GM18868 (cell line): Measurements from ENCODE around the gene DCN.

Experiments
- ATAC-seq: cut with Tn5 transposase; IDR thresholded peaks from one replicate; pipeline ENCODE4 v1.9.1; 2021; ENCODE audit warnings: mild to moderate bottlenecking, moderate library complexity; ENCODE audit not compliant: unreplicated experiment

Gene DCN

DNA sequence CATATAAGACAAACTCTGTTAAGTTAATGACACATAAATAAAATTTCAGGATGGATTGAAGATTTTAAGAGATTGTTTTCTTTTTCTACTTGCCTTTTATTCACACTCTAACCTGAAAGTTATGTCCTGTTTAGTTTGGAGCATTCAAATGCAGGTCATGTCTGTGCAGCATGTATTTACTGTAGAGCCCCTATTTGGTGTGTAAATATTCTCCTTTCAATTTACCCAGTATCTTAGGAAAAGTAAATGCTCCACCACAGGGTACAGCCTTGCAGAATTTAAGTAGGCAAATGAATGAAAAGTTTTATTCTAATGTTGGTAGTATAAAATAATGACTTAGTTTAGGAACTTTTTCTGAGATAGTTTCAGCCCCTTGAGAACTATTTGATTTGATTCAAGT lies 6.2 kb upstream of the DCN start:
- ATAC-seq, result no peak

DNA sequence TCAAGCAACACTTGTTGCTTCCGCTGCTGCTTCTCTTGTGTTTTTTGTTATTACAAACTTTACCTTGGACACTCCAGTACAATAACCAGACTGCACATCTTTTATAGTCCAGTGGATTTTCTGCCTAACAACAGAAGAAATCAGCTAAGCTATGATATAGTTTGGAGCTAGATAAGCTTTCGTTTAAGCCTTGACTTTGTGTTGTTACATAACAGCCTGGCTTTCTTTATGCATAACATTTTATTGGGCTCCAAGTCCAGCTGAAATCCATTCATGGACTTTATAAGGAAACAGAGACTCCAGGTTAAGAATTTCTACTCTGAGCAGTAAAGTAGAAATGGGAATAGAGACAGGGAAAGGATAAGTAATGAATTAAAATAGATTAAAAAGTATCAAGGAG lies 3.5 kb upstream of the DCN start:
- ATAC-seq, result no peak

DNA sequence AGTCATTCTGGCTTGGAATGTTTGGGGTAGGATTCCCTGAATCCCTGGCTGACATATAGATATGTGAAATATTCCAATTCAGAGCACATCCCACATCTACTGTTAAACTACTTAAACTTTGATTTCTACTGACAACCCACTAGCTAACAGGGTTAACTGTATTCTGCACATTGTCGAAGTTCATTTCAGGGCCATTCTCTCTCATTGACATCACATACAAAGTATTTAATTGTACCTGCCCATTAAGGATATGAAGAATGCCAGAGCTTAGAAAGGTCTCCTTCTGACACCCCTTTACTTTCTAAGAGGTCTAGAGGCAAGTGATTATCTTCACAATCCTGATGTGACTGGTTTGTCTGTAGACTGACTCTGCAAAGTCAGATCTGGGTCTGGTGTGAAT lies 2.8 kb upstream of the DCN start:
- ATAC-seq, result no peak

DNA sequence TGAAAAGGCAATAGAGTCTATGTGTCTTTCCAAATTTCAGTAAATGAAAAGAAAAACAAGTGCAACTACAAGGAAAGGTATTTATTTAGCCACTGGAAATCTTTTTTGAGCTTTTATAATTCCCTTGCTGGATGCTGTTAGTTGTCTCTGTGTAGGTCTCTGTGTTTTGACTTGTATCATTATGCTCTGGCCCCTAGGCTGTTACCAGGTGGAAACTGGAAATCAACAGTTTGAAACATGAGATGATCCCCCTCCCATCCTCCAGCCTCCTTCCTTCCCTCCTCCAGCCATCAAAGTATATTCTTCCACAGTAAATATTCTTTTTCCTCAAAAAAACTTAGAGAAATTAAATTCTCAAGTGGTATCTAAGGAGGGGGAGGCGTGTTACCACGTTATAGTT lies 934 bp upstream of the DCN start:
- ATAC-seq, result no peak

DNA sequence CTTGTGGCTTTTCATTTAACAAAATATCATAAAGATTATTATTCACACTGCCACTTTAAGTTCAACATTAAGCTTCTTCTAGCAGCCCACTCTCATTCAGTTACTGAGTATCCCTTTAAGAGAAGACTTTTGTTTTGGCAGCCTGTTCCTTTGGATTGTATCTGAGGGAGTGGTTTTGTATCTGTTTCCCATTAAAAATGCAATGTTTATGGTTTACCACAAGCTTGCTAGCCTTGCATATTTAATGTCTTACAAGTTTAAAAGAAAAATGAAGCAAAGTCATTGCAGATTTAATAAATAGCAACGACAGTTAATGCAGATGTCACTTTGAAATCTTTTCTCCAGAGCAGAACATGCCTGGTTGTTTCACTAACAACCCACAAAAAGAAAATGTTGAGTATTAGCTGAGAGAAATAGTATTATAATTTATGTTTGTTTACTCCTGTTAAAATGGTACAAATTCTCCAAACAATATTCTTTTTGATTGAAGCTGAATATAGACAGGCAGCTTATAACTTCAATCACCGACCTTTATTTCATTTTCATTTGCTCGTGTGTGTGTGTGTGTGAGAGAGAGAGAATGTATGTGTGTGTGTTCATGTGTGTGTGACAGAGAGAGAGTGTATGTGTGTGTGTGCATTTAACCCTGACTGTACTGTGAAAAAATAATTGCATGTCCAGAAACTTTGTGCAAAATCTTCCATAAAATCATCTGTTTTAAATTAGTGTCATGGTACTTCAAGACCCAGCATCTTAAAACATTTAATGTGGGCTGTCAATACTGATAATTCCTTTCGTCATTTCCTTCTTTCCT lies 1.8 kb downstream of the DCN start:
- ATAC-seq, result no peak

DNA sequence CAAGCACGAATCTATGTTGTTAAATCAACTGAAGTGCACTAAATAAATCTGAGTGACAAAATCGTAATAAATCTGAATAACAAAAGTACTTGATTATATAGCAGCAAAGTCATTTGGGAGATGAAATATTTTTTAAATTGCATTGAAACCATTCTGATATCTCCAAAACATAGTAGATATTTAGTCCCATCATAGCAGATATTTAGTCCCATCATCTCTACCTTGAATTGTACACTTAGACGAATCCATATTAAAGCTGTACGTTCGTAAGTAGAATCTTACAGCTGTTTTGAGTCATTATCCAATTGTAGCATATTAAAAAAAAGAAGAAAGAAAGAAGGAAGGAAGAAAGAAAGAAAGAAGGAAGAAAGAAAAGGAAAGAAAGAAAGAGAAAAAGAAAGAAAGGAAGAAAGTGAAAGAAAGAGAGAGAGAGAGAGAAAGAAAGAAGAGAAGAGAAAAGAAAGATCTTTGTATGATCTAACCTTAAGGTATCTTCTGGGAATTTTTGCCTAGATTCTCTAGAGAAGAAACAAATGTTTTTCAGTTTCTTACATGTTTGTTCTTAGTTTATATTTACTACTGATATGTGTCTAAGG lies 2.6 kb downstream of the DCN start:
- no peak for ATAC-seq

DNA sequence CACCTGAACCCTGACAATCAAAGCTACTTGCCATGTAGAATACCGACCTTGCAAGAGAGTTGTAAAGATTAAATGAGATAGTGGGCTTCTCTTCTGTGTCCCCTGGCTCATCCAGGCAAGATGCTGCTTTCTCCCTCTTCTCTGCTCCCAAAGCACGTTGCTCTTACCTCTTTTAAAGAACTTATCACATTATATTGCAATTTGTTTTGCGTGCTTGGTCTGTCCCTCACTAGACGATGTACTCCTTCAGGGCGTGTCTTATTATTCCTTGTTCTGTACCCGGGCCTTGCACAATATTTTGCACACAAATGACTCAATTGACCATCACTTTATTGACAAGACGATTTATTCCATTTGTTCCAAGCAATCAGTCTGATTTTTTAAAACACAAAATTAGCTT lies 3.3 kb downstream of the DCN start:
- no peak for ATAC-seq

DNA sequence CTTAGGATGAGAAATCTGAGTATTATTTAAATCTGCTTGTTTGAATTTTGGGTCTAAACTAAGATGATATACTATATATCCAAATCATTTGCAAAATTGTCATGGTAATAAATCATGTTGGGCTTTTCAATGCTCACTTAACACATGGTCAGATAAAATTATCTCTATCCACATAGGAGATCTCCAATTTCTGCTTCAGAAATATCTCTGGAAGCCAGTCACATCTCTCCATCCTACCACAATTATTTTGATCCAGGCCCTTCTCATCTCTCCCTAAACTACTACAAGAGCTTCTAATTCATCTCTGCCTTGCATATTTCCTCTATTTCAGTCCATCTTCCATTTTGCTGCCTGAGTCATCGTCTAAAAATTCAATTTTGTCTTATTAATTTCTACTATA lies 3.8 kb downstream of the DCN start:
- no peak for ATAC-seq

DNA sequence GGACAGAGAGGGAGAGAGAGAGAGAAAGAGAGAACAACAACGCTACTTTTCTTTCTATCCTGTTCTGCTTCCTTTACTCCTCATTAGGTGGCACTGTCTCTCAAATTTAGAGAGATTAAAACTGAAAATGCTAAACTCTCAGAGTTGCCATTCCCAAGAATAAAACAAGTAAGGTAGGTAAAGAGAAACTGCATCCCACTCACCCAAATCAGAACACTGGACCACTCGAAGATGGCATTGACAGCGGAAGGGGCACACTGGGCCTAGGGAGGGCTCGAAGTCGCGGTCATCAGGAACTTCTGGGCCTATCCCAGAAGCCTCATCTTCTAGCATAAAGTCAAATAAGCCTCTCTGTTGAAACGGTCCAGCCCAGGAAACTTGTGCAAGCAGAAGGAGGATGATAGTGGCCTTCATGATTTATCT lies 4.5 kb downstream of the DCN start:
- no peak for ATAC-seq

DNA sequence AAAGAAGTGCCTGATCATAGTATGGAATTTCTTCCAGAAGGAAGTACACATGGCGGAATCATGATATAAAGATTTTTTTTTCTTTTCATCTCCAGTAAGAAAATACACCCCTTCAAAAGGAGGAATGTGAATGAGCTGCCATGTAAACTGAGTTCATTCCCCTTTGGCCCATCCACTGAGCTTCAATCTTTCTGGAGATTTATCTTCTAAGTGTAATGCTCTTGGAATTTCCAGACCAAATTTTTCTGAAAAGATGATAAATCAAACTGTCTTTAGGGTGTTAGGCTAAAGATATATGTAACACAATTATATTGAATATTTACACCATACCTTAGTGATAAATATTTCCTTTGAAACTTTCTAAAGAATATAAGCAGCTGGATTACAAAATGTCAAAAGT lies 5.2 kb downstream of the DCN start:
- ATAC-seq, result no peak

DNA sequence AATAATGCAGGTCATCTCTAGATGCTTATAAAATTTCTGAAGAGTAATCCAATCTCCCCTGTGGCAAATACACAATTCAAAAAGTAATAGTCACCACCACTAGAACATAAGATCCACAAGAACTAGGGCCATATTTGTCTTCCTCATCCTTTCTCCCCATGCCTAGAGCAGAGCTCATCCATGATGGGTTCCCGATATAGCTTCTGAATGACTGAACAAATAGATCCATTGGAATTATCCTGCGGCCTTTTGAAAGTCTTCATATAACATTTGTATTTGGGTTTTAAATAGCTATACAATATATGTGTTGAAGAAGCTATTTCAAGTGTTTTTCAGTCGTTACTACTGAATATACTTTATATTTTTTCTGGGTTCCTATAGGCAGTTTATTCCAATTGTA lies 5.7 kb downstream of the DCN start:
- ATAC-seq, result no peak

DNA sequence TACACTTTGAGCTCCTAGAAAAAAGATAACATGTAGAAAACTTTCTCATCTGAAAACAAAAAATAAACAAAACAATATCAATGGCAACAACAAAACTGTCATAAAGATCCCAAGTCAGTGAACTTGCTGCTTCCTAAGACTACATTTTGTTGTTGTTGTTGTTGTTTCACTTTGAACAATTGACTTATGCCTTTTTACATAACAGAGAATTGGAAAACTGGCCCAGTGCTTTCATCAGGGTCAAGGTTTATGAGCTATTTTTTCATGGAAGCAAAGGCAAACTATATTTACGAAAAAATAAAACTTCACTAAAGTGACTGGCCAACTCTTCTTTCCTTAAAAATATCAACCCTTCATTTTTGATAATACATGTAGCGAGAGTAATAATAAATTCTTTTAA lies 6.3 kb downstream of the DCN start:
- no peak for ATAC-seq

DNA sequence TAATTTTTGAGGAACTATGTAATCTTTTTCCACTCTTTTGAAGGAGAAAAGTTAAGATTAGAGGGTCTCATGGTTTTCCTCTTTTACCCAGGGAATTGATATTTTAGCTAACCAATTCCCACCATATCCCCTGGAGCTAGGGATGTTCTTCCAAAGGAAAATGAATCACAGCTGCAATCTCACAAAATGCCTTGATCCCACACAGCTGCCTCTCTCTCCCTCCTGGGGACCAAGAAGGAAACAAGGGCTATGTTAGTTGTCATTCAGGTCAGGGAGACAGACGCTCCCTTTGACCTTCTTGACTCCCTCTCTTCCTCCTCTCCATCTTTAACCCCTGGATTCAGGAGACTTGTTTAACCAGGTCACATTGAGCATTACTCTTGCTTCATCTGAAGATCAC lies 9.5 kb downstream of the DCN start:
- no peak for ATAC-seq

DNA sequence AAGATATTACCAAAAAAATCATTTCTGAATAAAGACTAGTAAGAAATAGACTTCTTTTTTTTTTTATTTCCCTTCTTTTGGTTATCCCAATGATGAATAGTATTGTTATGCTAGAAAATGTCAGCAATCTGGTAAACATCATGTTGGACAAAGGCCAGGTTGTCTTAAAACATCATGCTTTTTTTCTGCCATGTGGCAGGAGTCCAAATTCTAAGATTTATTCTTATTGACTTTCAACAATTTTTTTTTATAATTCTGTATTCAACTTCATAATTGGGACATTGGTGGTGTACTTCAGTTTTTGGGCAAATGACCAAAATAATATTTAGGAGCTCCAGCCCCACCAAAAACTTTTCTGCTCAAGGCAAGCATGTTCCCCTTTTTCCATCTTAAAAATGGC lies 10.5 kb downstream of the DCN start:
- no peak for ATAC-seq

DNA sequence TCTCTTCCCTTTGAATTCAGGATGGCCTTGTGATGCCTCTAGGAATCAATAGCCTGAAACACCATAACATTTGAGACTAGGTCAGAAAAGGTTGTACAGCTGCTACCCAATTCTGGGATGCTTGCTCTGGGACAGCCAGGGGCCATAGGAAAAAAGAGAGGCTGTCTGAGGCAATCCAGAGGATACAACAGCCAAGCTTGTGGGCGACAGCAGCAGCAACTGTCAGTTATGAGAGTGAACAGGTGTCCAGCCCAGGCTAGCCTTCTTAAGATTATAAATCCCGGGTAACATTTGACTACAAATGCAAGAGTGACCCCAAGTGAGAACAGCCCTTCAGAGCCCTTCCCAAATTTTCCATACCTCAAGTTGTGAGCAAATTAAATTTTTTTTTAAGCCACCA lies 11.1 kb downstream of the DCN start:
- no peak for ATAC-seq

DNA sequence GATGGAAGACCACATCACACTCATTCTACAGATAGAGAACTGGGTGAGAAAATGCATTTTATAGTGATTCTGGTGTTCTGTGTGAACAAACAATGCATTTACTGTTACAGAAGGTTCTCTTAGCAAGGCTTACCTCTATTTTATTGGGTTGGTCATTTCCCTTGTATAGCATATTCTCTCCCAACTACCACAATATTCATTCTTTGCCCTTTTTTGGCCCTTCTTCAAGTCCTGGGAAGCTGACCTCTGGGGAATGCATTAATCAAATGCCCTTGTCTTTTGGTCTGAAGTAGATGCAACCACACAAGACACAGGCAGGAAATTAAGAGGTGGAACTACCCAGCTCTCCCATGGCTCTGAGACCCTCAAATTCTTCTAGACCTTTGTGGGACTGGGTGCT lies 19.5 kb downstream of the DCN start:
- ATAC-seq, result no peak

DNA sequence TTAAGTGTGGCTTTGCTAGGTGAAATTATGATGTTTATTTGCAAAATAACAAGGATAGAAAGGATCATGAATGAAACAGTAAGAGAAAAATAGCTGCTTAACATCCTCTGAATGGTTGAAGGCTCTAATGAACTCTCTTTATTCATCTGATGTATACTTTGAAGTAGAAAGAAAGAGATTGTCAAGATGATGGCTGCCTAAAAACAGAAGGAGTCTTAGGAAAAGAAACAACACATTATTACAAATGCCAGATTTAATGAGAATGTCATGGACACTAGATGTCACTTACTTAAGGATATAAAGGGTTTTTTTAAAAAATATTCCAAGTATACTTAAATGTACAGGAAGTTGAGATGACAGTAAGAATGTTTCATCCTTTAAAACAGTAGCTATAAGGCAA lies 21.6 kb downstream of the DCN start:
- ATAC-seq, result no peak

DNA sequence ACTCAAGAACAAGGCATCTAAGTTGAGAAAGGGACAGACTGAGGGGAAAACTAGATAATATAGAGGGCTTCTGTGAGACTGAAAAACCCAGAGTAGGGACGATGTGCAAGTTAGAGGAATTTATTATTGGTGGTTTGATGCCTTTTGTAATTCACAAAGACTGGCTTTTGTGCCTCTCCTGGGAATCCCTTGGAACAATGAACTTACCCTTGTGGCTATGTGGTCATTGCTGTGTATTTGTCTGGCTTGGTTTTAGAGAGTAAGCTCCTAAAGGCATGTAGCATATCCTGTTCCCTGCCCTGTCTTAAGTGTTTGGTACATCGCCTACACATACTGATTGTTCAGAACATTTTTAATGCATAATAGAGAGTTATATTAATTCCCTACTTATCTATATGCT lies 26.6 kb downstream of the DCN start:
- no peak for ATAC-seq

DNA sequence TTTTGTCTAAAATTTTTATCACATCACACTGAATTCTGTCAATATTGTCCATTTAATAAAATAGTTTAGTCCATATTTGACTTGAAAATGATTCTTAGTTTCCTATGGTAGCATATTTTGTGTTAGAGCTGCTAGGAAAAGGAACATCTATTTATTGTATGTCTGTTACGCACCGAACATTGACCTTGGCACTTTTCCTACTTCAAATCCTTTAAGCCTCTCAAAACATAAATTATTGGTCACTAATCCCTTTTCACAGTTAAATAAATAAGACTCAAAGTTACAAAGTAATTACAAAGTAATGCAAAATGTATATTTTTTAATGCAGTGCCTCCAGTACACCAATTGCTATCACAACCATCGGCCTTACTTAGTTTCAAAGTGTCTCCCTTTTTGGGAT lies 28.5 kb downstream of the DCN start:
- ATAC-seq, result no peak

DNA sequence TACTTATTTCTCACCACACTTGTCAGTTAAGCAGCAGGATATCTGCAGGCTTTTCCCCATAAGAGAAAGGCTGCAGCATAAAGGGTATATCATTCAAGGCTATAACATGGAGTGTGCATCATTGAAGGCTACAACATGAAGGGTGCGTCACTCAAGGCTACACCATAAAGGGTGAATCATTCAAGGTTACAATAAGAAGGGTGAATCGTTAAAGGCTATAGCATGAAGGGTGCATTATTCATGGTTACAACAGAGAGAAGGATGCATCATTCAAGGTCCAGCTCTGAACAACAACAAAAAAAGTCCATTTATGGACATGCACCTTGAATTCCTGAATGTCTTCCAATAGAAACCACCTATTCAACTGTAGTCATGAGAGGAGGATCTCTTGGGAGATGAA lies 38.6 kb downstream of the DCN start:
- no peak for ATAC-seq

DNA sequence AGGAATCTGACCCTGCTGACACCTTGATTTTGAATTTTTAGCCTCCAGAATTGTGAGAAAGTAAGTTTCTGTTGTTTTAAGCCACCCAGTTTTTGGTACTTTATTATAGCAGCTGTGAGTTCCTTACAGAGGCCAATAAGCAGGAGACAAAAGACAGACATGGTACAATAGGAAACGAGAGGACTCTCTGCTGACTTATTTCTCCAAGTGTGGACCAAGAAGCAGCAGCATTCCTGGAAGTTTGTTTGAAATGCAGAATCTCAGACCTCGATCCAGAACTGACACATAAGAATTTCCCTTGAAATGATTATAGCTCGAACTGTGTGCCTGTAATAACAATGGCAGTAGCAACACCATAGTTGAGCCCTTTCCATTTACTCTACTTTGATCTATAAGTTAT lies 39.4 kb downstream of the DCN start:
- no peak for ATAC-seq

DNA sequence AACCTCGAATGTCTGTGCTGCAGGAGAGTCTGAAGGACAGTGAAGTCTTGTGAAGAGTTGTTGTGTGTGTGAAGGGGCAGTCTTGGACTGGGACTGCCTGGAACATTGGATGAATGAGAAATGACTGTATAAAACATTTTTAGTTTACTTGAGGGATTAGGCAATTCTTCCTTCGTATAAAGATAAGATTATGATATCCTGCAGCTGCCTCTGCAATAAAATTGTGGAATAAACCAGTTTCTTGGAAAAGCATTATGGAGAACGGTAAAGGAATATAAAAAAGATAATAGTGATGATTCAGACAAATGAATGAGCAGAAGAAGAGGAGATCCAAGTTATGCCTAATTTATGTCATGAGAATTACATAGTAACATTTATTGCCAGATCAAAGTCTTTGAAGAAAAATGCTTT lies 40.4 kb downstream of the DCN start:
- ATAC-seq, result no peak
